HepG2 (cell line): ENCODE results near the gene VAV2. TPM values are rescaled to one million over a fixed set of nuclear protein-coding genes. Genes with fewer than 3 reads are reported as not detected.

Experiments
- AKAP8 ChIP-seq: sonication (generic); formaldehyde crosslinking; IDR thresholded peaks from 2 replicates; pipeline ENCODE4 v1.5.1; 2020; ENCODE audit warnings: mild to moderate bottlenecking, missing genetic modification reagents
- EED ChIP-seq: sonication (generic); formaldehyde crosslinking; IDR thresholded peaks from 2 replicates; pipeline ENCODE4 v1.5.0; 2020; ENCODE audit warnings: mild to moderate bottlenecking, missing genetic modification reagents
- ETV5 ChIP-seq: IDR thresholded peaks from 2 replicates; pipeline ENCODE4 v1.6.1; 2018; ENCODE audit warnings: missing biosample characterization, missing genetic modification reagents, inconsistent platforms, borderline replicate concordance
- GMEB1 ChIP-seq: sonication (generic); formaldehyde crosslinking; IDR thresholded peaks from 2 replicates; pipeline ENCODE4 v1.5.1; 2020; ENCODE audit warnings: missing genetic modification reagents, mild to moderate bottlenecking, borderline replicate concordance
- ISL2 ChIP-seq: sonication (generic); formaldehyde crosslinking; IDR thresholded peaks from 2 replicates; pipeline ENCODE4 v1.5.0; 2020; ENCODE audit warnings: missing genetic modification reagents
- MLLT10 ChIP-seq: sonication (generic); formaldehyde crosslinking; IDR thresholded peaks from 2 replicates; pipeline ENCODE4 v1.4.0; 2020; ENCODE audit warnings: missing genetic modification reagents
- PLRG1 ChIP-seq: fragments of 450-650 bp; conservative IDR thresholded peaks from 2 replicates; pipeline ENCODE4 v1.6.1; 2016
- PTBP1 ChIP-seq: fragments of 200-400 bp; formaldehyde crosslinking; IDR thresholded peaks from 2 replicates; pipeline ENCODE4 v1.6.1; 2018; ENCODE audit warnings: low read length, low read depth; ENCODE audit not compliant: poor library complexity, severe bottlenecking
- SNRNP70 ChIP-seq: fragments of 200-400 bp; formaldehyde crosslinking; IDR thresholded peaks from 2 replicates; pipeline ENCODE4 v1.6.1; 2017; ENCODE audit warnings: mild to moderate bottlenecking, low read depth, low read length, moderate library complexity
- ZFP36 ChIP-seq: fragments of 150-350 bp; IDR thresholded peaks from 2 replicates; pipeline ENCODE4 v1.6.1; 2018; ENCODE audit warnings: borderline replicate concordance, low read length, low read depth; ENCODE audit not compliant: partially characterized antibody
- ZFP90 ChIP-seq: sonication (generic); formaldehyde crosslinking; IDR thresholded peaks from 2 replicates; pipeline ENCODE4 v1.8.0; 2022; ENCODE audit warnings: missing genetic modification reagents, mild to moderate bottlenecking, inconsistent platforms, borderline replicate concordance
- ZKSCAN8 ChIP-seq: IDR thresholded peaks from 2 replicates; pipeline ENCODE4 v1.6.1; 2016; ENCODE audit warnings: borderline replicate concordance, missing genetic modification reagents, missing compliant biosample characterization
- ZNF274 ChIP-seq: sonication (generic); formaldehyde crosslinking; IDR thresholded peaks from 2 replicates; pipeline ENCODE4 v1.5.1; 2020; ENCODE audit warnings: mild to moderate bottlenecking, missing genetic modification reagents
- ZNF280B ChIP-seq: sonication (generic); formaldehyde crosslinking; IDR thresholded peaks from 2 replicates; pipeline ENCODE4 v1.5.0; 2020; ENCODE audit warnings: missing genetic modification reagents, mild to moderate bottlenecking, borderline replicate concordance
- ZNF292 ChIP-seq: sonication (generic); formaldehyde crosslinking; IDR thresholded peaks from 2 replicates; pipeline ENCODE4 v1.8.1; 2022; ENCODE audit warnings: mild to moderate bottlenecking, low read depth, missing genetic modification reagents, borderline replicate concordance
- ZNF501 ChIP-seq: sonication (generic); formaldehyde crosslinking; IDR thresholded peaks from 2 replicates; pipeline ENCODE4 v1.5.1; 2020; ENCODE audit warnings: mild to moderate bottlenecking, moderate library complexity, missing genetic modification reagents
- ZNF850 ChIP-seq: sonication (generic); formaldehyde crosslinking; conservative IDR thresholded peaks from 2 replicates; pipeline ENCODE4 v1.9.0; 2021; ENCODE audit warnings: mild to moderate bottlenecking, missing genetic modification reagents
- polyA plus RNA-seq, 8 experiments: library from polyadenylated mRNA; depleted of rRNA in 3 of 8; stranded (reverse) in 7 of 8; unstranded in 1 of 8; fragments of >200 nt; fragmentation: Illumina TruSeq in 4 of 8; extraction: Trizol in 4 of 8; gene quantifications; 2 replicates each; pipeline versions ENCODE4 v1.2.1 to v1.2.3, GENCODE V29; 2011 to 2016; ENCODE audit warnings: low read depth in 4 of 8, missing spikeins in 1 of 8, mixed read lengths in 1 of 8; ENCODE audit not compliant: insufficient read depth in 1 of 8
- total RNA-seq, 5 experiments: library from RNA; depleted of rRNA; stranded (reverse); fragments of >200 nt; fragmentation: Illumina TruSeq; extraction: Trizol; gene quantifications; 2 replicates each; pipeline ENCODE4 v1.2.3, GENCODE V29; 2016; ENCODE audit warnings: low read depth in 1 of 5
- TF ChIP-seq, protein P1 (sequence below): sonication (generic); formaldehyde crosslinking; IDR thresholded peaks from 2 replicates; pipeline ENCODE4 v1.4.0; 2020; ENCODE audit warnings: missing genetic modification reagents
- TF ChIP-seq, protein P2 (sequence below): sonication (generic); formaldehyde crosslinking; IDR thresholded peaks from 2 replicates; pipeline ENCODE4 v1.5.0; 2020; ENCODE audit warnings: mild to moderate bottlenecking, missing genetic modification reagents

The VAV2 gene
- total and polyA plus RNA-seq, 2 of the 13 experiments (the other 11 are each of a cell fraction or from before 2014, with no cell fraction given): 22.5 to 22.9 TPM

- TF ChIP-seq, protein P1, sequence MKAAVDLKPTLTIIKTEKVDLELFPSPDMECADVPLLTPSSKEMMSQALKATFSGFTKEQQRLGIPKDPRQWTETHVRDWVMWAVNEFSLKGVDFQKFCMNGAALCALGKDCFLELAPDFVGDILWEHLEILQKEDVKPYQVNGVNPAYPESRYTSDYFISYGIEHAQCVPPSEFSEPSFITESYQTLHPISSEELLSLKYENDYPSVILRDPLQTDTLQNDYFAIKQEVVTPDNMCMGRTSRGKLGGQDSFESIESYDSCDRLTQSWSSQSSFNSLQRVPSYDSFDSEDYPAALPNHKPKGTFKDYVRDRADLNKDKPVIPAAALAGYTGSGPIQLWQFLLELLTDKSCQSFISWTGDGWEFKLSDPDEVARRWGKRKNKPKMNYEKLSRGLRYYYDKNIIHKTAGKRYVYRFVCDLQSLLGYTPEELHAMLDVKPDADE (CRISPR knock-in tag): no peak
- TF ChIP-seq MLLT10 (CRISPR knock-in tag): no peak
- TF ChIP-seq ETV5: peak; percentile 89
- TF ChIP-seq GMEB1: peak; percentile 23; the same call in 1 of the 2 replicates
- TF ChIP-seq AKAP8: peak; percentile 99; the same call in 1 of the 2 replicates
- no peak for TF ChIP-seq SNRNP70
- TF ChIP-seq ZNF292 (CRISPR knock-in tag): peak; percentile 89; the same call in 1 of the 2 replicates
- peak; percentile 71; the same call in 1 of the 2 replicates for TF ChIP-seq ZFP90 (CRISPR knock-in tag)
- TF ChIP-seq ISL2 (CRISPR knock-in tag): peak; percentile 81
- TF ChIP-seq PTBP1: no peak
- TF ChIP-seq ZKSCAN8 (CRISPR knock-in tag): peak; percentile 88; the same call in 1 of the 2 replicates
- no peak for TF ChIP-seq ZFP36
- no peak for TF ChIP-seq ZNF274 (CRISPR knock-in tag)
- TF ChIP-seq ZNF850 (CRISPR knock-in tag): no peak
- TF ChIP-seq ZNF501 (CRISPR knock-in tag): peak; percentile 51; the same call in 1 of the 2 replicates
- no peak for TF ChIP-seq EED (CRISPR knock-in tag)
- no peak for TF ChIP-seq ZNF280B (CRISPR knock-in tag)
- TF ChIP-seq, protein P2, sequence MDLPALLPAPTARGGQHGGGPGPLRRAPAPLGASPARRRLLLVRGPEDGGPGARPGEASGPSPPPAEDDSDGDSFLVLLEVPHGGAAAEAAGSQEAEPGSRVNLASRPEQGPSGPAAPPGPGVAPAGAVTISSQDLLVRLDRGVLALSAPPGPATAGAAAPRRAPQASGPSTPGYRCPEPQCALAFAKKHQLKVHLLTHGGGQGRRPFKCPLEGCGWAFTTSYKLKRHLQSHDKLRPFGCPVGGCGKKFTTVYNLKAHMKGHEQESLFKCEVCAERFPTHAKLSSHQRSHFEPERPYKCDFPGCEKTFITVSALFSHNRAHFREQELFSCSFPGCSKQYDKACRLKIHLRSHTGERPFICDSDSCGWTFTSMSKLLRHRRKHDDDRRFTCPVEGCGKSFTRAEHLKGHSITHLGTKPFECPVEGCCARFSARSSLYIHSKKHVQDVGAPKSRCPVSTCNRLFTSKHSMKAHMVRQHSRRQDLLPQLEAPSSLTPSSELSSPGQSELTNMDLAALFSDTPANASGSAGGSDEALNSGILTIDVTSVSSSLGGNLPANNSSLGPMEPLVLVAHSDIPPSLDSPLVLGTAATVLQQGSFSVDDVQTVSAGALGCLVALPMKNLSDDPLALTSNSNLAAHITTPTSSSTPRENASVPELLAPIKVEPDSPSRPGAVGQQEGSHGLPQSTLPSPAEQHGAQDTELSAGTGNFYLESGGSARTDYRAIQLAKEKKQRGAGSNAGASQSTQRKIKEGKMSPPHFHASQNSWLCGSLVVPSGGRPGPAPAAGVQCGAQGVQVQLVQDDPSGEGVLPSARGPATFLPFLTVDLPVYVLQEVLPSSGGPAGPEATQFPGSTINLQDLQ (CRISPR knock-in tag): no peak
- no peak for TF ChIP-seq PLRG1
These were observed 107.0 kb downstream of the VAV2 start (continued) for GRCh38 chr9:133884907-133885744.
